ENCODE data around the gene LAMP1. TPM values are rescaled to one million over a fixed set of nuclear protein-coding genes. Genes with fewer than 3 reads are reported as not detected.

Gene LAMP1
- total and polyA plus RNA-seq, 2 experiments from 2014 or later = 34.5 to 107 TPM

- 0 out of 3 replicates have a peak, but pooled peaks cover under 1% of the 10 kb centered on the region for H3K36me3 Mint-ChIP-seq (ENCODE audit: low read depth)
- H3F3A ChIP-seq (replicated peaks; ENCODE audit: low read depth) = peaks cover 15% of the 10 kb centered on the region; the same call in 1 of the 2 replicates
- peaks cover 19% of the 10 kb centered on the region for H3K4me1 Mint-ChIP-seq
- H3K36me3 ChIP-seq (ENCODE audit: insufficient read depth) = no peaks in the 10 kb centered on the region
- peaks cover 11% of the 10 kb centered on the region for H3K27me3 Mint-ChIP-seq (ENCODE audit: insufficient read depth, low read depth, poor library complexity)
- TF ChIP-seq EZH2 (IDR thresholded peaks at IDR 0.05; ENCODE audit: low read depth, unreplicated experiment) (no peak), EZH2phosphoT487 (IDR thresholded peaks at IDR 0.05; ENCODE audit: unreplicated experiment) (no peak), ETS1 (IDR thresholded peaks at IDR 0.05) (no peak), ZNF462 (CRISPR knock-in tag; IDR thresholded peaks at IDR 0.05) (no peak), ZNF331 (CRISPR knock-in tag; IDR thresholded peaks at IDR 0.05; ENCODE audit: low read depth) (no peak), STAT1 (IDR thresholded peaks at IDR 0.05; ENCODE audit: unreplicated experiment) (no peak), POLR2AphosphoS5 (IDR thresholded peaks at IDR 0.05; ENCODE audit: low read depth) (no peak), CREB1 (CRISPR knock-in tag; IDR thresholded peaks at IDR 0.05; ENCODE audit: low read depth) (no peak), ZNF114 (CRISPR knock-in tag; IDR thresholded peaks at IDR 0.05) (no peak), REST (IDR thresholded peaks at IDR 0.05; ENCODE audit: unreplicated experiment) (no peak), NANOG (IDR thresholded peaks at IDR 0.05; ENCODE audit: borderline replicate concordance) (no peak), JUNB (IDR thresholded peaks at IDR 0.05; ENCODE audit: unreplicated experiment) (no peak), CTCF (conservative IDR thresholded peaks at IDR 0.05; ENCODE audit: low read depth in 2 of 2) (no peak)
- no peak overlapping the region for H3K4me3 ChIP-seq
- no peaks in the 10 kb centered on the region for H3K27me3 ChIP-seq (ENCODE audit: insufficient read depth)
- H3K4me2 ChIP-seq = no peak overlapping the region
- H3K9me2 ChIP-seq (ENCODE audit: insufficient read depth) = no peaks in the 10 kb centered on the region
- H3K9me3 Mint-ChIP-seq = peaks cover 8% of the 10 kb centered on the region
- peaks cover 10% of the 10 kb centered on the region for H3K79me2 ChIP-seq (replicated peaks; ENCODE audit: insufficient read depth)
- no peak overlapping the region for H3K4me3 Mint-ChIP-seq
- H2AFZ ChIP-seq = no peak overlapping the region
- no peak overlapping the region for H3K27ac ChIP-seq (ENCODE audit: low read depth)
- DNase-seq (ENCODE audit: low spot score) = no peak
- H4K20me1 ChIP-seq (replicated peaks; ENCODE audit: insufficient read depth) = peaks cover under 1% of the 10 kb centered on the region; the same call in 1 of the 2 replicates
- no peak overlapping the region for H3K27ac Mint-ChIP-seq
- ATAC-seq = no peak
- peaks cover 4% of the 10 kb centered on the region; the same call in 1 of the 2 replicates for H3K4me1 ChIP-seq (ENCODE audit: insufficient read depth)
Measured at GRCh38 chr13:113367771-113368170, 70.7 kb downstream of the LAMP1 start.

Data from GM23338 (cell line).